SK-N-MC (cell line): ENCODE measurements around the gene PPOX.

Experiments
- EZH2 ChIP-seq: fragments of 200-600 bp; sonication (generic); IDR thresholded peaks from one replicate; pipeline ENCODE4 v1.6.1; 2017; ENCODE audit warnings: antibody characterized with exemption
- POLR2AphosphoS5 ChIP-seq: IDR thresholded peaks from 2 replicates; pipeline ENCODE4 v1.6.1; 2012; ENCODE audit warnings: mild to moderate bottlenecking, low read depth, low read length, borderline replicate concordance

DNA sequence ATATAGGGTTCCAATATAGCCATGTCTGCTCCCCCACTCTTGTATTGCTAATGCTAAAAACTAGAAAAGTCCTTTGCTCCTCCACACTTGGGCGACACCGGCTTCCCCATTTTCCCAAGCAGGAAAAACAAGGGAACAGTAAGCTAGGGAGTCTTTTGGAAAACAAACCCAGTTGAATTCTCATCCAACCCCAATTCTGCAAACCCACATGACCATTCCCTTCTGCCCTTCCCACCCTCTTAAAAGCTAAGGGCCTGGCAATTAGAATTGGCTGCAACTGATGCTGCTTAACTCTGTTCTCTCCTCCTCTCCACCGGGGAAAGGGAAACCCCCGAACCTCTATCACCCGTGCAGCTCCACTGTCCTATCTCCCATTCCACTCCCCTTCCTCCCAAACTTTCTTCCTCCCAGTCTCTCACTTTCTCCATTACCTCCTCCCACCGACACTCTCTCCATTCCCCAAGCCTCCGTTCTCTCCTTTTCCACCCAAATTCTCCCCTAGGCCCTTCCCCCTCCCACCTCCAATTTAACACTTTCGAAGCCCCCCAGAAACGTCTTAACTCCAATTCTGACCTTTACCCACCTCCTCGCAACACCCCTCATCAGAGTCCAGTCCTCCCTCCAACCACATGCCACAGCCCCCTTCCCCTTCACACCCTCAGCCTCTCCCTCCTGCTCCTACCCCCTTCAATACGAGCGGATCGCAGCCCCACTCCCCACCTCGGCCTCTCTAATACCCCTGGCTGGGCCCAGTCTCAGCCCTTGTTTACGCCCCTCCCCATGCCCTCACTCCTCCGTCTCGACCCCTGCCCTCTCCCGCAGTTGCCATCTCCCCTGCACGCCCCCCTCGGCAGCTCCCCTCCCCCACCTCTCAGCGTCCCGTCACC is 34.5 kb upstream of the PPOX start:
- TF ChIP-seq POLR2AphosphoS5 (no peak), EZH2 (no peak)
